Muscle layer of duodenum (tissue), 2 donors: ENCODE results near the gene TMEM132C.

Source experiments
- H3K27ac ChIP-seq: one replicate; pipeline ENCODE4 v1.7.0; 2013; ENCODE audit warnings: mild to moderate bottlenecking, low read length
- H3K27me3 ChIP-seq: one replicate; pipeline ENCODE4 v1.7.0; 2013; ENCODE audit warnings: low read depth, mild to moderate bottlenecking, control low read depth, low read length
- H3K36me3 ChIP-seq, 2 donors: one replicate each; pipeline ENCODE4 v1.7.0; 2013; ENCODE audit warnings: low read length in 2 of 2, control low read depth in 1 of 2, mild to moderate bottlenecking in 1 of 2; ENCODE audit not compliant: insufficient read depth in 2 of 2, control insufficient read depth in 1 of 2
- H3K4me1 ChIP-seq, 2 donors: one replicate each; pipeline ENCODE4 v1.7.0; 2013; ENCODE audit warnings: low read length in 2 of 2, mild to moderate bottlenecking in 2 of 2, control low read depth in 1 of 2, moderate library complexity in 1 of 2; ENCODE audit not compliant: insufficient read depth in 2 of 2, control insufficient read depth in 1 of 2
- H3K4me3 ChIP-seq, 2 donors: one replicate each; pipeline ENCODE4 v1.7.0; 2013; ENCODE audit warnings: low read length in 2 of 2, low read depth in 1 of 2, mild to moderate bottlenecking in 1 of 2
- H3K9me3 ChIP-seq, 2 donors: one replicate each; pipeline ENCODE4 v1.7.0; 2013; ENCODE audit warnings: low read length in 2 of 2, control low read depth in 1 of 2, mild to moderate bottlenecking in 1 of 2; ENCODE audit not compliant: control insufficient read depth in 1 of 2
- donor health status: healthy.

TMEM132C gene

DNA sequence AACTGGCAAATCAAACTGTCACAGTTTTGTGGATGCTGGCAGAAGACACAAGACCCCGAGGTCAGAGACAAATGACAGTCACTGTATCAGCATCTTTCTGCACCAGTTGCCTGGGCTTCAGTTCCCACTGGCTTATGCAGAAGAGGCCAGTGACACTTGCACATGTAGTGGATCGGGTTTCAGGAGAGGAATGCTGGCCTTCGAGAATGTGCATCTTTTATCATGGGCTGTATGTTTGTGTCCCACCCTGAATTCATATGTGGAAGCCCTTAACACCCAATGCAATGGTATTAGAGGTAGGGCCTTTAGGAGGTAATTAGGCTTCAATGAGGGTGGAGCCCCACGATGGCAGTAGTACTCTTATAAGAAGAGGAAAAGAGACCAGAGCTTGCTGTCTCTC, 405.9 kb downstream of the TMEM132C start:
- H3K4me1 ChIP-seq: no peaks in the 10 kb centered on the region
- peaks cover 0 to 3% of the 10 kb centered on the region in 2 donors for H3K9me3 ChIP-seq
- H3K4me3 ChIP-seq: no peak overlapping the region
- no peaks in the 10 kb centered on the region for H3K27me3 ChIP-seq
- H3K27ac ChIP-seq: no peak overlapping the region
- H3K36me3 ChIP-seq: no peaks in the 10 kb centered on the region

DNA sequence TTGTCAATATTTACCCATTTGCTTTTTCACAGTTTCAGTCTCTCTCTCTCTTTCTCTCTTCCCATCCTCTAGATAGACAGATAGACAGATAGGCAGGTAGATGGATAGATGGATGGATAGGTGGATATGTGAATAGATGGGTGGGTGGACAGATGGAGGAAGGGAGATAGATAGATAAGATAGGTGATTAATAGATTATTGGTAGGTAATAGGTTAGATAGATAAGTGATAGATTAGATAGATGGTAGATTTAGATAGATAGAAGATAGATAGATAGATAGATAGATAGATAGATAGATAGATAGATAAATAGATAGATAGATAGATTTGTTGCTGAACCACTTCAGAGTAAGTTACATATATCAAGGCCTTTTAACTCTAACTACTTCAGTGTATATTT, 408.6 kb downstream of the TMEM132C start:
- H3K27me3 ChIP-seq: no peaks in the 10 kb centered on the region
- peaks cover 0 to 2% of the 10 kb centered on the region in 2 donors for H3K9me3 ChIP-seq
- no peaks in the 10 kb centered on the region for H3K4me1 ChIP-seq
- H3K27ac ChIP-seq: no peak overlapping the region
- H3K36me3 ChIP-seq: no peaks in the 10 kb centered on the region
- no peak overlapping the region for H3K4me3 ChIP-seq

DNA sequence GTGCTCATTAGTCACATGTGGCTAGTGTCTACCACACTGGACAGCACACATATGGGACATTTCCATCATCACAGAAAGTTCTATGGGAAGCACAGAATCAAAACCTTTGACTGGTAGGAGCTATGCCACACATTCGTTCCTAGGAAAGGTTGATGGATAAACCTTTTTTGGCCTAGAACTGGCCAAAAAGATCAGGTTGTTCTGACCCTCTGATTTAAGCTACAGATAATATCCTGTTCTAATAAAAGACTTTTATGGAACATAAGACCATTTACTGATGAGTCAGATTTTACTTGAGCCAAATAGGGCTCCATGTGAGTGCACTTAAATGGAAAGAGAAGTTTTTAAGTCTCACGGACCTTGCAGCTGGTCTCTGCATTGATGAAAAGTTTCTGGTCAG, 413.6 kb downstream of the TMEM132C start:
- H3K4me3 ChIP-seq: no peak overlapping the region
- H3K27ac ChIP-seq: no peak overlapping the region

DNA sequence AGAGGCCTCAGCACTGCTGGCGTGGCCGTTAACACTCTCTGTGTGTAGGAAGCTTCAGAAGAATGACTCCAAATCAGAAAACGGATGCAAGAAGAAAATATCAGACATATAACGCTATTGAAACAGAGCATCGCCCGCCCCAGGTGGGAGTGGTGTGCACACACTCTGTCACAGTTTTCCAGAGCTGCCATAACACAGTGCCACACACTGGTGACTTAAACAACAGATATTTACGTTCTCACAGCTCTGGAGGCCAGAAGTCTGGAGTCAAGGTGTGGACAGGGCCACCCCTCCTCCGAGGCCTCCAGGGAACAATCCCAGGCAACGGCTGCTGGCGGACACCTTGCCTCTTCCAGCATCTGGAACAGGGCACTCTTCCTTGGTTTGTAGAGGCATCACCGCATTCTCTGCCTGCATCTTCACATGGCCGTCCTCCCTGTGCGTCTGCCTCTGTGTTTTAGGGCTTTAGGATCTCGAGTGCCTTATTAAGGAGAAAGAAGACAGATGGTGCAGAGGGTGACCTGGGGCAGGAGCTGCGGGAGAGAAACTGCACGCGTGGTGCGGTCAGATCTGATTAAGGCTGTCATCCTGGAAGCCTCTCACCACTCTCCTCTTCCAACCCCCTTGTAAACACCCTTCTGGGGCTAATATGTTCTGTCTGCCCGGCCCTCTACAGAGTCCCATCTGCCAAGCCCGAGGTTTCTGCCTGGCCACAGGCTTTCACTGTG, 415.7 kb downstream of the TMEM132C start:
- H3K27ac ChIP-seq: no peak overlapping the region
- H3K27me3 ChIP-seq: no peaks in the 10 kb centered on the region
- no peaks in the 10 kb centered on the region for H3K9me3 ChIP-seq
- H3K4me1 ChIP-seq: no peaks in the 10 kb centered on the region
- H3K36me3 ChIP-seq: no peaks in the 10 kb centered on the region
- H3K4me3 ChIP-seq: no peak overlapping the region

More for the DNA sequence above, 413.6 kb downstream of the TMEM132C start:
- Histone ChIP-seq H3K9me3 (no peaks in the 10 kb centered on the region), H3K36me3 (no peaks in the 10 kb centered on the region), H3K27me3 (no peaks in the 10 kb centered on the region), H3K4me1 (no peaks in the 10 kb centered on the region)

DNA sequence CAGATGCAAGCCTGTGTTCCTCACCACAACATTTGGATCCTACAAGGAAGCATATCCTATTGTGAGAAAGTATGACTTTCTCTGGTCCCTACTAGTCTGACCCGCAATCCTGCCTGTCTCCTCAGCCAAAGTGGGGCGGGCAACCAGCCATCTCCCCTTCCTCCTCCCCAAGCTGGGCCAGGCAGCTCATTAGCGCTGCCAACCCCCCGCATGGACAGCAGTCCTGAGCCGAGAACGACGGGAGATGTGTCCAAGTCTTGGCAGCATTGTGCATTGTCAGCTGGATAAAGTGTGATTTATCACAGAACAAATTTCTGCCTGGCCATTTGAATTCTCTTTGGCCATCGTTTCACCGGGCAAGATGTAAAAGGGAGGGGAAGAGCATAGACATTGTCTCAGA, 417.4 kb downstream of the TMEM132C start:
- H3K27me3 ChIP-seq: no peaks in the 10 kb centered on the region
- no peak overlapping the region for H3K4me3 ChIP-seq
- H3K9me3 ChIP-seq: no peaks in the 10 kb centered on the region
- no peak overlapping the region for H3K27ac ChIP-seq
- H3K4me1 ChIP-seq: no peaks in the 10 kb centered on the region
- H3K36me3 ChIP-seq: no peaks in the 10 kb centered on the region

DNA sequence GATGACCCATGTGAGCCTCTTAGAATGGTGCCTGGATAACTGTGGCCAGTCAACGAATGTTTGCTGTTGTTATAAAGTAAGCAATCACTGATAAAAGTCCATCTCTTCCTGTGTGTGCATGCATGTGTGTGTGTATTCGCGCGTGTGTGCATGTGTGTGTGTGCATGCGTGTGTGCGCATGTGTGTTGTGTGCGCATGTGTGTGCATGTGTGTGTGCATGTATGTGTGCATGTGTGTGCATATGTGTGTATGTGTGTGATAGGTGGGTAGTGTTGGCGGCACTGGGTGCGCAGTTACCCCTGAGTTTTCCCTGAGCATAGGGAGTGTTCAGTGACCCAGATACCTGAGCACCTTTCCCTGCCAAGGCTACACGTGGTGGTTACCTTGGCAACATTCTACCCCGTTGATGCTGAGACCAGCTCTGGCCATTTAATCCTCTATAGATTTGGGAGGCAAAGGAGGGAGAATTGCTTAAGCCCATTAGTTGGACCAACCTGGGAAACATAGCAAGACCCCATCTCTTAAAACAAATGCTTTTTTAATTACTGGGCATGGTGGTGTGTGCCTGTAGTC, 419.0 kb downstream of the TMEM132C start:
- H3K4me3 ChIP-seq: no peak overlapping the region
- no peak overlapping the region for H3K27ac ChIP-seq
- no peaks in the 10 kb centered on the region for H3K36me3 ChIP-seq
- H3K9me3 ChIP-seq: no peaks in the 10 kb centered on the region
- no peaks in the 10 kb centered on the region for H3K27me3 ChIP-seq
- no peaks in the 10 kb centered on the region for H3K4me1 ChIP-seq

DNA sequence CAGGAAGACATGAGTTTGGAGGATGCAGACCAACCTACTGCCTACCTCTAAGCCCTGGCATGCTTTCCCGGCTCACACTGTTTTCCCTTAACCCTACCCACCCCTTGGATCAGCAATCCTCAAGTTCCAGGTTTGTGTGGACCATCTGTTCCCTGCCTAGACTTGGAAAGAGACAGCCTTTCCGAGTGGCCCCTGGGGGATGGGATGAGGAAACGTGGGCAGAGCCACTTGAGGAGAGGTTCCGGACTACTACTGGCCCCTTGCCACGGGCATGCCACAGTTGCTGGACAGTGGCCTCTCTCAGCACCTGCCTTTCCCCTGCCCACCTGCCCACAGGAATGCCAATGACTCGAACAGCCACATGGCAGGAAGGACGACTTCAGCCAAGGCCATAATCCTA, 420.9 kb downstream of the TMEM132C start:
- H3K27ac ChIP-seq: no peak overlapping the region
- H3K4me3 ChIP-seq: no peak overlapping the region
- H3K4me1 ChIP-seq: no peaks in the 10 kb centered on the region
- no peaks in the 10 kb centered on the region for H3K9me3 ChIP-seq
- H3K36me3 ChIP-seq: no peaks in the 10 kb centered on the region
- no peaks in the 10 kb centered on the region for H3K27me3 ChIP-seq

DNA sequence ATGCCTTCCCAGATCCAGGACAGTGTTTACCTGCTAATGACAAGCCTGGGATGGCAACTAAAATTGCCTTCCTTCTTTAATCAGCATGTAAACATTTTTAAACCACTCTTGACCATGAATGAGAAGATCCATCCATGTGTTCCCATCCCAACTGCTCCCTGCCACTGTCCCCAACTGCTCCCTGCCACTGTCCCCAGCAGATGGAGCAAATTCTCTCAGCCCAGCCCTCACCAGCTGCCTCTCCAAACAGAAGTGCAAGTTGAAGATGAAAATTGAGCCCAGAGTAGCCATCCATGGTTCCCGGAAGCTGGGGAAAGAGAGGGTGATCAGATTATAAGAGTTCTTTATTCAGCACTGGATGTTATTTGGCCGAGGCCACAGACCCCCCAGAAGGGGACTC, 423.7 kb downstream of the TMEM132C start:
- H3K27ac ChIP-seq: no peak overlapping the region
- no peaks in the 10 kb centered on the region for H3K4me1 ChIP-seq
- H3K9me3 ChIP-seq: no peaks in the 10 kb centered on the region
- H3K27me3 ChIP-seq: no peaks in the 10 kb centered on the region
- H3K36me3 ChIP-seq: no peaks in the 10 kb centered on the region
- H3K4me3 ChIP-seq: no peak overlapping the region

DNA sequence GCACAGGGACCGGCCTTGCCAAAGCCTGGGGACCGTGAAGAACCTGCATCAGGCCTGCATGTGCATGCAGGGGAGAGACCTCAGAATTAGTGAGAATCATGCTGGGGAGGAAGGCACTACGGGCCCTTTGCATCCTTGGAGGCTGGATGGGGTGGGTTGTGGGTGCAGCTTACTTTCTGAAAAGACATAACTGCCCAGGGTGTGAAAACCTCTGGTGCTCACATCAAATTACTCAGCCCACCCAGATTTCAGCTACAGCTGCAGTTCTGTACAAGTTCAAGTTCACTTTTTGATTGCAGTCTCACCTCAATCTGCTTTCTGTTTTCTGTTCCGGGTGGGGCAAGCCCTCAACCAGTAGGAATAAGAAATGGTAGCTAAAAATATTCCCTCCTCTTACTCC, 426.1 kb downstream of the TMEM132C start:
- H3K4me1 ChIP-seq: no peaks in the 10 kb centered on the region

DNA sequence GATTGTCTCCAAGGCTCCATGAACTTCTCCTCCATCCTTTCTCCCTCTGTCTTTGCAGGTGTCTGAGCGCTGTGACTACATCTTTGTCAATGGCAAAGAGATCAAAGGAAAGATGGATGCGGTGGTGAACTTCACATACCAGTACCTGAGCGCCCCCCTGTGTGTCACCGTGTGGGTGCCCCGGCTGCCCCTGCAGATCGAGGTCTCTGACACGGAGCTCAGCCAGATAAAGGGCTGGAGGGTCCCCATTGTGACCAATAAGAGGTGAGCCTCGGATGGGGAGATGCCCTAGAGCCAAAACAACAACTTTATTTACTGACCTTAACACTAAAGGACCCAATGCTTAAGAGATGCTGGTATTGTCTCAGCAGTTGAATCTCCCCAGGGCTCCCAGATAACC, 426.8 kb downstream of the TMEM132C start:
- Histone ChIP-seq H3K9me3 (no peaks in the 10 kb centered on the region), H3K27me3 (no peaks in the 10 kb centered on the region), H3K4me1 (no peaks in the 10 kb centered on the region)

More for the DNA sequence above, 426.1 kb downstream of the TMEM132C start:
- no peak overlapping the region for H3K27ac ChIP-seq
- no peaks in the 10 kb centered on the region for H3K9me3 ChIP-seq
- H3K27me3 ChIP-seq: no peaks in the 10 kb centered on the region
- peaks cover 0 to 3% of the 10 kb centered on the region in 2 donors for H3K36me3 ChIP-seq
- no peak overlapping the region for H3K4me3 ChIP-seq

DNA sequence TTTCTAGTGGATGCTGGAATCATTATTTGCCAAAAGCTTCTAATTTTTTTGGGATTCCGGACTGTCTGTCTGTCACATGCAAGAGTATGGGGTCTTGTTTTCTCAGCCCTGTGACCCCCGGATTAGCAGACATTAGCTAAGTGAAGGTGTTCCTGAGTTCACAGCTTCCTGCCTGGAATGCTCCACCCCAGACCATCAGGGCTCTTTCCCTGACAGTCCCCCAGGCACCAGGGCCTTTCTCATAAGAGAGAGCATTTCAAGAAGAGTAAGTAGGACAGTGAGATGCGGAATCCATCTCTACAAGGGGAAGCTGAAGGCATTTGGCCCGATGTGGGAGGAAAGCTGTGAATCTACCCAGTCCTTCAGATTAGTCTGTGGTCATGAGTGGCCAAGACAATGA, 427.5 kb downstream of the TMEM132C start:
- no peaks in the 10 kb centered on the region for H3K27me3 ChIP-seq
- H3K9me3 ChIP-seq: no peaks in the 10 kb centered on the region
- H3K36me3 ChIP-seq: peaks cover 0 to 3% of the 10 kb centered on the region in 2 donors
- no peak overlapping the region for H3K4me3 ChIP-seq
- no peaks in the 10 kb centered on the region for H3K4me1 ChIP-seq
- no peak overlapping the region for H3K27ac ChIP-seq

More for the DNA sequence above, 426.8 kb downstream of the TMEM132C start:
- Histone ChIP-seq H3K36me3 (peaks cover 0 to 3% of the 10 kb centered on the region in 2 donors), H3K27ac (no peak overlapping the region), H3K4me3 (no peak overlapping the region)

DNA sequence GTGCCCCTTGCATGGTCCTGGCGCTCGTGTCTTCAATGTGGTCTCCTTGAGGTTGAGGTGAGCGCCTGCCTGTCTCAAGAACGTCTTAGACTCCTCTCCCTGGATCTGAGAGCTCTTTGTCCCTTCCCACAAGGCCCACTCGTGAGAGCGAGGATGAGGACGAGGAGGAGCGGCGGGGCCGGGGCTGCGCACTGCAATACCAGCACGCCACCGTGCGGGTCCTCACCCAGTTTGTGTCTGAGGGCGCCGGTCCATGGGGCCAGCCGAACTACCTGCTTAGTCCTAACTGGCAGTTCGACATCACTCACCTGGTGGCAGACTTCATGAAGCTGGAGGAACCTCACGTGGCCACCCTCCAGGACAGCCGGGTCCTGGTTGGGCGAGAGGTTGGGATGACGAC, 428.7 kb downstream of the TMEM132C start:
- H3K27ac ChIP-seq: no peak overlapping the region
- no peaks in the 10 kb centered on the region for H3K9me3 ChIP-seq
- H3K4me1 ChIP-seq: no peaks in the 10 kb centered on the region
- H3K4me3 ChIP-seq: no peak overlapping the region
- H3K27me3 ChIP-seq: no peaks in the 10 kb centered on the region
- H3K36me3 ChIP-seq: peaks cover 0 to 3% of the 10 kb centered on the region in 2 donors
